Mesothelial cell of epicardium (in vitro differentiated cells): ENCODE measurements around the gene LMOD3. TPM values are rescaled to one million over a fixed set of nuclear protein-coding genes. Genes with fewer than 3 reads are reported as not detected.

Experiments used
- DNase-seq, 2 experiments: peaks; one replicate each; pipeline ENCODE4 v3.0.0; 2021; ENCODE audit warnings: low spot score in 2 of 2; ENCODE audit not compliant: unreplicated experiment in 2 of 2
- H3K27ac Mint-ChIP-seq: 2 replicates; pipeline ENCODE4 v1.8.0; 2021; ENCODE audit warnings: mixed read lengths
- H3K27me3 Mint-ChIP-seq: 2 replicates; pipeline ENCODE4 v1.8.0; 2021; ENCODE audit warnings: low read depth, mixed read lengths
- H3K36me3 Mint-ChIP-seq: 2 replicates; pipeline ENCODE4 v1.8.0; 2021; ENCODE audit warnings: mixed read lengths
- H3K4me1 Mint-ChIP-seq: 2 replicates; pipeline ENCODE4 v1.8.0; 2021; ENCODE audit warnings: mixed read lengths
- H3K4me3 Mint-ChIP-seq: 2 replicates; pipeline ENCODE4 v1.8.0; 2021; ENCODE audit warnings: mild to moderate bottlenecking, moderate library complexity, mixed read lengths
- H3K9me3 Mint-ChIP-seq: 2 replicates; pipeline ENCODE4 v1.8.0; 2021; ENCODE audit warnings: mixed read lengths
- CTCF ChIP-seq: fragments of 200-600 bp; sonication (generic); IDR thresholded peaks from one replicate; pipeline ENCODE4 v1.5.0; 2021; ENCODE audit warnings: antibody characterized with exemption; ENCODE audit not compliant: unreplicated experiment
- total RNA-seq: library from RNA; stranded (reverse); gene quantifications from 3 replicates; pipeline ENCODE4 v1.2.1, GENCODE V29; 2021

Gene LMOD3
- total RNA-seq, 1 donor from 2014 or later, result not detected

GRCh38 chr3:69081583-69082262 lies 40.7 kb downstream of the LMOD3 start:
- Mint-ChIP-seq H3K4me1 (peaks cover 53% of the 10 kb centered on the region), H3K9me3 (no peaks in the 10 kb centered on the region), H3K27ac (no peak overlapping the region), H3K27me3 (no peaks in the 10 kb centered on the region), H3K36me3 (peaks cover 3% of the 10 kb centered on the region), H3K4me3 (no peak overlapping the region)
- DNase-seq, result no peak
- no peak for TF ChIP-seq CTCF

- H3K9me3 Mint-ChIP-seq, result no peaks in the 10 kb centered on the region
- DNase-seq, result peak; percentile 80
- H3K4me1 Mint-ChIP-seq, result peaks cover 44% of the 10 kb centered on the region
- peak within 1 kb of the TSS; percentile 76 for H3K4me3 Mint-ChIP-seq
- H3K27ac Mint-ChIP-seq, result peak within 1 kb of the TSS; percentile 88
- peaks cover 5% of the 10 kb centered on the region for H3K36me3 Mint-ChIP-seq
- no peaks in the 10 kb centered on the region for H3K27me3 Mint-ChIP-seq
- TF ChIP-seq CTCF, result no peak
Observed at GRCh38 chr3:69080233-69080920, 42.0 kb downstream of the LMOD3 start, which contains the start of gene UBA3. UBA3 (minus strand) TSS chr3:69080365; CDS start chr3:69080353, 12 bp downstream.

- DNase-seq, result peak; percentile 39 to 54
- Mint-ChIP-seq H3K27me3 (no peaks in the 10 kb centered on the region), H3K4me3 (peak overlapping the region; percentile 76), H3K9me3 (no peaks in the 10 kb centered on the region), H3K27ac (peak overlapping the region; percentile 88), H3K4me1 (peaks cover 41% of the 10 kb centered on the region), H3K36me3 (peaks cover 5% of the 10 kb centered on the region)
- no peak for TF ChIP-seq CTCF
Observed at GRCh38 chr3:69079269-69080159, 42.9 kb downstream of the LMOD3 start.

GRCh38 chr3:69072928-69073327 lies 49.5 kb downstream of the LMOD3 start:
- Mint-ChIP-seq H3K36me3 (peaks cover 27% of the 10 kb centered on the region), H3K27ac (no peak overlapping the region), H3K4me3 (no peak overlapping the region), H3K9me3 (no peaks in the 10 kb centered on the region), H3K4me1 (peaks cover 6% of the 10 kb centered on the region), H3K27me3 (no peaks in the 10 kb centered on the region)
- no peak for DNase-seq
- no peak for TF ChIP-seq CTCF

GRCh38 chr3:69066121-69066520 lies 56.3 kb downstream of the LMOD3 start:
- no peak for DNase-seq
- H3K4me1 Mint-ChIP-seq, result peaks cover 6% of the 10 kb centered on the region
- H3K36me3 Mint-ChIP-seq, result peaks cover 16% of the 10 kb centered on the region
- no peaks in the 10 kb centered on the region for H3K9me3 Mint-ChIP-seq
- H3K27me3 Mint-ChIP-seq, result no peaks in the 10 kb centered on the region
- TF ChIP-seq CTCF, result no peak
- H3K27ac Mint-ChIP-seq, result no peak overlapping the region
- no peak overlapping the region for H3K4me3 Mint-ChIP-seq
